Right atrium auricular region (tissue), 2 donors: Measurements from ENCODE around the gene MTFR2. TPM values are rescaled to one million over a fixed set of nuclear protein-coding genes. Genes with fewer than 3 reads are reported as not detected.
A peak's percentile ranks its signal among the peaks of the same experiment; 100 is the strongest.

Source experiments
- DNase-seq: peaks from one replicate; pipeline ENCODE4 v3.0.0-alpha.2; 2019; ENCODE audit warnings: low spot score
- H3K27ac ChIP-seq, 2 donors: fragments of 200-600 bp; sonication (generic); 1 replicate in 1 of 2; 2 replicates in 1 of 2; pipeline ENCODE4 v1.5.1; 2016 to 2019
- H3K27me3 ChIP-seq, 2 donors: fragments of 200-600 bp; sonication (generic); one replicate each; pipeline versions ENCODE4 v1.5.1 to v1.6.0; 2017 to 2019
- H3K36me3 ChIP-seq: fragments of 200-600 bp; sonication (generic); one replicate; pipeline ENCODE4 v1.5.1; 2016
- H3K4me1 ChIP-seq, 2 donors: fragments of 200-600 bp; sonication (generic); one replicate each; pipeline versions ENCODE4 v1.5.1 to v1.6.0; 2017 to 2019
- H3K4me3 ChIP-seq, 2 donors: fragments of 200-600 bp; sonication (generic); 1 replicate in 1 of 2; 2 replicates in 1 of 2; pipeline ENCODE4 v1.5.1; 2017 to 2019; ENCODE audit warnings: mild to moderate bottlenecking in 1 of 2, moderate library complexity in 1 of 2
- H3K9me3 ChIP-seq, 2 donors: fragments of 200-600 bp; sonication (generic); one replicate each; pipeline ENCODE4 v1.5.1; 2019
- CTCF ChIP-seq, 2 donors: fragments of 200-600 bp; sonication (generic); IDR thresholded peaks; one replicate each; pipeline ENCODE4 v1.5.1; 2019; ENCODE audit warnings: antibody characterized with exemption in 2 of 2
- total RNA-seq, 2 donors: library from RNA; depleted of rRNA; stranded (reverse); fragments of >200 nt; gene quantifications; one replicate each; pipeline ENCODE4 v1.1.0, GENCODE V29; 2016

The MTFR2 gene
- total RNA-seq, 2 donors from 2014 or later = 0.70 TPM; not detected in 1

GRCh38 chr6:136250686-136251008, 536 bp upstream of the MTFR2 start:
- H3K27me3 ChIP-seq = no peaks in the 10 kb centered on the region
- no peaks in the 10 kb centered on the region for H3K36me3 ChIP-seq
- peaks cover 0 to 19% of the 10 kb centered on the region in 2 donors for H3K4me1 ChIP-seq
- no peak for DNase-seq
- peak overlapping the region; percentile 56 to 73 for H3K4me3 ChIP-seq
- H3K9me3 ChIP-seq = no peaks in the 10 kb centered on the region
- TF ChIP-seq CTCF (IDR thresholded peaks at IDR 0.05) = no peak
- H3K27ac ChIP-seq = peak overlapping the region; percentile 38 to 68

- Histone ChIP-seq H3K4me3 (peak overlapping the region; percentile 56 to 73), H3K27me3 (no peaks in the 10 kb centered on the region), H3K36me3 (no peaks in the 10 kb centered on the region), H3K27ac (no peak overlapping the region), H3K4me1 (peaks cover 0 to 19% of the 10 kb centered on the region in 2 donors), H3K9me3 (no peaks in the 10 kb centered on the region)
- no peak for TF ChIP-seq CTCF (IDR thresholded peaks at IDR 0.05)
- no peak for DNase-seq
Observed at GRCh38 chr6:136249336-136249735, 775 bp downstream of the MTFR2 start.

GRCh38 chr6:136244061-136244616, 6.0 kb downstream of the MTFR2 start:
- no peaks in the 10 kb centered on the region for H3K36me3 ChIP-seq
- no peak for TF ChIP-seq CTCF (IDR thresholded peaks at IDR 0.05)
- no peak for DNase-seq
- H3K27me3 ChIP-seq = no peaks in the 10 kb centered on the region
- H3K27ac ChIP-seq = no peak overlapping the region
- no peaks in the 10 kb centered on the region for H3K9me3 ChIP-seq
- H3K4me3 ChIP-seq = no peak overlapping the region
- H3K4me1 ChIP-seq = peaks cover 0 to 2% of the 10 kb centered on the region in 2 donors

- Histone ChIP-seq H3K4me3 (no peak overlapping the region), H3K9me3 (no peaks in the 10 kb centered on the region), H3K27me3 (no peaks in the 10 kb centered on the region), H3K27ac (no peak overlapping the region), H3K36me3 (no peaks in the 10 kb centered on the region), H3K4me1 (no peaks in the 10 kb centered on the region)
- no peak for DNase-seq
- TF ChIP-seq CTCF (IDR thresholded peaks at IDR 0.05) = no peak
Observed at GRCh38 chr6:136236466-136237293, 13.4 kb downstream of the MTFR2 start.

- Histone ChIP-seq H3K4me1 (no peaks in the 10 kb centered on the region), H3K9me3 (no peaks in the 10 kb centered on the region), H3K36me3 (no peaks in the 10 kb centered on the region), H3K4me3 (no peak overlapping the region), H3K27ac (no peak overlapping the region), H3K27me3 (no peaks in the 10 kb centered on the region)
- DNase-seq = no peak
- TF ChIP-seq CTCF (IDR thresholded peaks at IDR 0.05) = no peak
Observed at GRCh38 chr6:136235233-136235564, 14.9 kb downstream of the MTFR2 start.
